ENCODE measurements around the gene ZSCAN1.
A peak's percentile ranks its signal among the peaks of the same experiment; 100 is the strongest.

The ZSCAN1 gene

DNA sequence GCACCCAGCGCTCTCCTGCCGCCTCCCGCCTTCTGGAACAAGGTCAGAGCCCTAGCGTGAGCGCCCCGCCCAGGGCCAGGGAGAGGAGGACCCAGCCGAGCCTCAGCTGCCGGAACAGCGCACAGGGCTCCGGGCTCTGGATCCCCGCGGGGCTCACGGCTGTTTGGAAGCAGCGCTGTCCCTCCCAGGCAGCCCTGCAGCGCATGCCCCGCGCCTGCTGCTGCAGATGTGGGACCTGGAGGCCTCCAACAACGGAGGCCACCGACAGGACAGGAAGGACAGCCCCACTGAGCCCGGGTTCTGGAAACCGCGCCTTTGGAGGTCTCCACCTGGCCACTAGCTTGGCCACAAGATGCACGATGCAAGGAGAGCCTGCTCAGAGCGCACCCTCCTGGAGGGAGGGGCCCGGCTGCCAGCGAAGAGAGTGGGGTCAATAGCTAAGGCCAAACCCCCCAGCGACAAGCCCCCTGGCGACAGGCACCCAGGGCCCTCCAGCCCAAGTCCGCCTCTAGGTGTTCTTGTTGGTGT lies 51.6 kb downstream of the ZSCAN1 start:
- no peak for DNase-seq

DNA sequence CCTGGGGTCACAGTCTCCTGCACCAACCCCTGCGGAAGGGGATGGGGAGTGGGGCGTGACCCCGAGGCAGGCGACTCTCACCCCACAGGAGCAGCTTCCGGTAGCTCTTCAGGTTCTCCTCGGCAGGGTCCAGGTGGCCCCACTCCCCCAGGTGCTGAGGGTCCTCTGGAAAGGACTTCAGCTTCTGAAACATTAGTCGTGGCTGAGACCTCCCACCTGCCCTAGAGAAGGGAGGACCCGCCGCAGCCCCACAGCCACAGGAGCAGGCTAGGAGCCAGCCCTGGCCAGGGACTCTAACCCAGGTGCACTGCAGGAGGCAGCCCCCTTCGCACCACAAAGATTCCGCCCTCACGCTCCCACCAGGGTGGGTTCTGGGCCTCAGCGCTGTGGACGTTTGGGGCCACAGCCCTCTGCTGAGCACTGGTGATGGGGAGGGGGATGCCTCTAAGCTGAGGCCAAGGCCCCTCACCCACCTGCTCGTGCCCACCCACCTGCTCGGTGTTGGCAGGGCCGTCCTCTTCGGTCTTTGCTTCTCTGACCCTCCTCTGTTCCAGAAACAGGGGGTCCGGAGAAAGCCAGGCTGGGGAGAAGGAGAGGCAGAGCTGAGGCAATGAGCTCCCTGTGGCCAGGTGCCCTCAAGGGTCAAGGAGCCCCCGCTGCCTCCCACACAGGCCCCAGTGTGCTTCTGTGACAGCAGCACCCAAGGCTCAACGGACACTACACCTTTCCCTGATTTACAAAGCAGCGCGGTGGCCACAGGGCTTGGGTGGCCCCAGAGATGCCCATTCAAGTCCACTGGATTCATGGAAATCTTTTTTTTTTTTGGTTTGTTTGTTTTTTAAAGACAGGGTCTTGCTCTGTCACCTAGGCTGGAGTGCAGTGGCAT lies 53.2 kb downstream of the ZSCAN1 start:
- no peak for DNase-seq

DNA sequence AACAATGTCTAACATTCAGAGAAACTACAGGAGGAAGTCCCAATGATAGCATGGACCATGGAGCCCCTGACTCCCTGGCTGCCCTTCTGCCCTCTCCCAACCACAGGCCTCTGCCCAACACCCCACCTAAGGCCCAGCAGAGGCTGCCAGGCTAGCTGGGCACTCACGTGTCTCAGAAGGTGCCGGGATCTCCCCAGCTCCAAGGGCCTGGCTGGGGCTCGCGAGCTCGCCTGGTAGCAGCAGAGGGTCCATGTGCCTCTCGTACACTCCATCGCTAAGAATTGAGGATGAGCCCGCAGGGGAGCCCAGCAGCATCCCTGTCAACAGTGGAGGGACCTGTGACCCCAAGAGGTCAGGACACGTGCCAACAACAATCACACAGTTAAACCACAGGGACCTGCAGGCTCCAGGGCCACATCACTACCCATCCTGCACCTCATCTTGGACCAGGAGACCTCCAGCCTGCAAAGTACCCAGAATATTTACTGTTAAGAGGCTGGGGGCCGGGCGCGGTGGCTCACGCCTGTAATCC lies 54.8 kb downstream of the ZSCAN1 start:
- no peak for DNase-seq

DNA sequence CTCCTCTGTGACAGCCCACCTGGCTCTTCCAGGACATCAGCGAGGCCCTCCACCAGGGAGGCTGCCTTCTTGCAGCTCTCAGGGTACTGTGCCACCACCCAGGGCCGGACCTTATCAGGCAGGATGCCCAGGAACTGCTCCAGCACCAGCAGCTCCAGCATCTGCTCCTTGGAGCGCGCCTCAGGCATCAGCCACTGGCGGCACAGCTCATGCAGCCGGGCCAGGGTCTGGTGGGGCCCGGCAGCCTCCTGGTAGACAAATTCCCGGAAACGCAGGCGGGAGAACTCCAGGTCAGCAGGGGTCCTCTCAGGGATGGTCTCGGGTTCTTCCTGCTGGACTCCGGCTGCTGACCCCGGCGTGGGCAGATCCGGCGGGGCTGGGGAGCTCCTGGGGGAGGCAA lies 56.0 kb downstream of the ZSCAN1 start:
- no peak for DNase-seq

DNA sequence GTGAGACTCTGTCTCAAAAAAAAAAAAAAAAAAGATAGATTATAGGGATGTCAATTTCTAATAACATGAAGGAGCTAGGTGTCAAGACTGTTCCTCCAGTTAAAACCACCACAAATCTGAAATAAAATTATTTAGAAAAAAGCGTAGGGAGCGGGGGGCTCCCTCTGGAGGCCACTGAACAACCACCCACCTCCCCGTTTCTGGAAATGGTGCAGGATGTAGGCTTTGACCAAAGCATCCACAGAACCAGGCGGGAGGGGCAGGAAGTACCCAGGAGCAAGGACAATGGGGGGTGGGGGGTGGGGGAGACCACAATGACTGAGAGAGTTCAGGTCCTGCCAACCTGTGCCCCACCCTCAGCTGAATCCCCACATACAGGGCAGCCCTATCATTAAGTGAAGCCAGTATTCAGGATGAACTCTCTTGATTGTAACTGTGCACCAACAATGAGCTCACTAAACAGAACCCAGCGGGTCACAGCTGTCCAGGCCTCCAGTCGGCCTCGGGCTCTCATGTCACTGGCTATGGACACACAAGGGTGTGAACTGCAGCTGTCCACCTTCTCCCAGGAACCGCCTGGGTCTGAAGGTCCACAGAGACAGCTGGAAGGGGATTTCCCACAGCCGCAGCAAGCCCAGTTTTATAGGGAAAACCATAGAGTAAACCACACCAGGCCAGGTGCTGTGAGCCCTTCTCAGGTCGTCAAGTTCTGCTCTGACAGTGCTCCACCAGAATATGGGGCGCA lies 57.6 kb downstream of the ZSCAN1 start:
- no peak for DNase-seq

DNA sequence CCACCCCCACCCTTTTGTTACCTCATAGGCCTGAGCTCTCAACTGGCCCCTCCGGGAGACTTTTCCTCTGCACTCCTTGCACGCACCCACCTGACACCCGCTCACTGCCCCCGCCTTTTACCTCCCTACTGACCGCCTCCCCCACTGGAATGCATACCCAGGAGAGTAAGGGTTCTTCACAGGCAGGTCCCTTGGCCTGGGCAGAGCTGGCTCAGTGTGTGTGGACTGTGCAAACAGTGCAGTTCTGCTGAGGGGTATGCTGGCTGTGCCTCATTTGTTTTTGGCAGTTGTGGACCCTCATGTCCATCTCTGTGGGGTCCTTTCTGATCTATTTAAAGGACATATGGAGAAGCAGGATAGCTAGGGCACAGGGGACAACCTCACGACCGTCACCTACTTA lies 59.2 kb downstream of the ZSCAN1 start:
- no peak for DNase-seq

DNA sequence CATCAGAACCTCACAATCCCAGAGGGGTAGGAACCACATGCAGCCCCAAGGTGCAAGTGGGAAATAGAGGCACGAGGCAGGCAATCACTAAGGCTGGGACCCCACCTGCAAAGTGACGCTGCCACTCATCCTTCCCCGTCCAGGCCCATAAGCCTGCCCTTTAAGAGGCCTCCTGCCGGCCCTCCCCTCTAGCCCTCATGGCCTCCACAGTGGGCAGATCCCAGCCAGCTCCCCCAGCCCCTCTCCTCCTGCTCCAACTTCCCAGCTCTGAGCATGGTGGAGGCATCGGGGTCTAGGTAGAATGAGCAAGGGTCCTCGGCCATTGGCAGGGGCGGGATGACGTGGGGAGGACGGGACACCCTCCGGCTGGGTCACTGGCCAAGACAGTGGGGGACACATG lies 61.5 kb downstream of the ZSCAN1 start:
- DNase-seq, result no peak

DNA sequence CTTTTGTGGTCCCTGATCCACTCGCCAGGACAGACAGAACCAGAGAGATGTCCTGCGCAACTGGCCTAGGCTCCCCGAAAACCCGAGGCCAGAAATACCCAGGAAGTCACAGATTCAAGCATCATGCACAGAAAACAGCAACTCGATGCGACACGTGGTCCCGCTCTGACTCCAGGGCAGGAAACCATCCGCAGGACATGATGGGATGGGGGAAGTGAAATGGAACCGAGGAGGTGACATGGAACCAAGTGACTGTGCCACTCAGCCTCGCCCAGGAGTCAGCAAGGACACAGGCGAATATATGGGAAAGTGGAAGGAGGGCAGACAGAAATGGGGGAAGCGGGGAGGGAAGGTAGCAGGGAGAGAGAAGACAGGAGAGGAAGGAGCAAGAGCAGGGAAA lies 63.1 kb downstream of the ZSCAN1 start:
- DNase-seq, result no peak

DNA sequence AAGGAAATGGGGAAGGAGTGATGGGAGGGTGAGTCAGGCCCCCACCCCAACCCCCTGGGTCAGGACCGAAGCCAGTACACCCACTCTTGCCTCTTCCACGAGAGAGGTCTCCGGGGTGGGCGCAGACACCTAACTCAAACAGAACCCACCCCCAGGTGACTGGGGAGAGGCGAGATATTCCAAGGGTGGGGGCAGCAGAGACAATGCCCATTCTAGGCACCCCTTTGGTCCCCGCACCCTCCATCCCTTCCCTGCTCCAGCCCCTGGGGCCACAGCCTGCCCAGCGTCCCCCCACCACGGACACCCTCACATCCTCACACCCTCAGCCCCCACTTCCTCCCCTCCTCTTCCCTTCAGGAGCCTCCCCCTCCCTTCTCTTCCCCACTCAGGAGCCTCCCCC lies 63.5 kb downstream of the ZSCAN1 start:
- no peak for DNase-seq

DNA sequence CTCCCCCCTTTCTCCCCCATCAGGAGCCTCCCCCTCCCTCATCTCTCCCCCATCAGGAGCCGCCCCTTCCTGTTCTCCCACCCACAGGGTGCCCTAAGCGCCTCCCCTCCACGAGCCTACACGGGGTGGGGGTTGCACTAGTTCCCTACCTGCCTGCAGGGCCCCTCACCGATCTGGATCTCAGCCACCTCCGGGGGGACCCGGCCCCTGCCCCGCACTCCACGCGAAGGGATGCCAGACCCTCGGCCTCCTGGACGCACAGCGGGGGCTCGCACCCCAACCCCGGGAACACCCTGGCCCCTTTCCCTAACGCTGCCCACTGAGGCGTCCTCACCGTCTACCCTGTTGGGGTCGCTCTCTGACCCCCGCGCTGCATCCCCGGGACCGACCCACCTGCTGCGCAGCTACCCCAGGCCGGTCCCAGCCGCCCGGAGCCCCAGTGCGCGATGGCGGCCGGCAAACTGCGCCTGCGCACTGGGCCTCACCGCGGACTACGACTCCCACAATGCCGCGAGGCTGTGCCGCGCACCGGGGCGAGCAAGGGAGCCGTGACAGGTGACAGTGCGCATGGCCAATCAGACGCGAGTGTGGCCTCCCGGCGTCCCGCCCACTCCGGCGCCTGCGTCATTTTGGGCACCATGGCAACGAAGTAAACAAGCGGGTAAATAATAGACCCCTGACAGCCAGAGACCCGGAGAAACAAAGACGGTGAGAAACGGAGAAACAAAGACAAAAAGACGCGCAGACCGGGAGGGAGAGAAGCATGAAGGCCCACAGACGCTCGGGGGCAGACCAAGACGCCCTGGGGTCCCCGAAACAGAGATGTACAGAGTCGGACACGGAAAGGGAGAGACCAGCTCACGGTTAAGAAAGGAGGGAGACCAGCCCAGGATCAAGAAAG lies 64.2 kb downstream of the ZSCAN1 start, which contains the start of gene ZSCAN18:
TSS of gene ZSCAN18 (minus strand) at position 451 of the 901 bp plus-strand sequence. CDS start 7,964 bp downstream, outside the sequence.
- DNase-seq, result peak; percentile 99

DNA sequence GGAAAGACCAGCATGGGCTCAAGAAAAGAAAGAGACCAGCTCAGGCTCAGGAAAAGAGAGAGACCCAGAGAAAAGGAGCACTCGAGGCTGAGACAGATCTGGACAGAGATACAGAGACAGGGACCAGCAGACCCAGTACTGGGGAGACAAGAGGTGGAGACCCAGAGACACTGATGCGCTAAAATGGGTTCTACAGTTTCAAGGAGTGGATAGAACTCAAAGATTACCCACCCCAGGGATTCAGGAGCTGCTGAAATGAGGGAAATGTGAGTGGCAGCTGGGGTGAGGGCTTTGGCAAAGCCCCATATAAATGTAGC lies 64.8 kb downstream of the ZSCAN1 start:
- no peak for DNase-seq
